Progenitor cell of endocrine pancreas (in vitro differentiated cells): ENCODE measurements around the gene AHDC1. TPM values are rescaled to one million over a fixed set of nuclear protein-coding genes. Genes with fewer than 3 reads are reported as not detected.
A peak's percentile ranks its signal among the peaks of the same experiment; 100 is the strongest.

ENCODE experiments used
- DNase-seq: peaks from one replicate; pipeline ENCODE4 v3.0.0; 2021; ENCODE audit warnings: low spot score; ENCODE audit not compliant: unreplicated experiment
- H3K27ac Mint-ChIP-seq: 2 replicates; pipeline ENCODE4 v1.8.0; 2021; ENCODE audit warnings: mild to moderate bottlenecking, moderate library complexity, mixed read lengths
- H3K27me3 Mint-ChIP-seq: 2 replicates; pipeline ENCODE4 v1.8.0; 2021; ENCODE audit warnings: mixed read lengths
- H3K36me3 Mint-ChIP-seq: 2 replicates; pipeline ENCODE4 v1.8.0; 2022; ENCODE audit warnings: mixed read lengths; ENCODE audit not compliant: insufficient read depth
- H3K4me1 Mint-ChIP-seq: 2 replicates; pipeline ENCODE4 v1.8.0; 2021; ENCODE audit warnings: low read depth, mixed read lengths
- H3K4me3 Mint-ChIP-seq: 2 replicates; pipeline ENCODE4 v1.8.0; 2021; ENCODE audit warnings: low read depth, mild to moderate bottlenecking, moderate library complexity, mixed read lengths
- H3K9me3 Mint-ChIP-seq: 2 replicates; pipeline ENCODE4 v1.8.0; 2021; ENCODE audit warnings: low read depth, mixed read lengths
- CTCF ChIP-seq: fragments of 200-600 bp; sonication (generic); IDR thresholded peaks from one replicate; pipeline ENCODE4 v1.5.0; 2021; ENCODE audit warnings: antibody characterized with exemption, mild to moderate bottlenecking; ENCODE audit not compliant: unreplicated experiment
- total RNA-seq: library from RNA; stranded (reverse); gene quantifications from 2 replicates; pipeline ENCODE4 v1.2.1, GENCODE V29; 2021

AHDC1 gene
- total RNA-seq, 1 donor from 2014 or later = 53.3 TPM

GRCh38 chr1:27574001-27574781, 29.8 kb downstream of the AHDC1 start:
- H3K27ac Mint-ChIP-seq = peak overlapping the region; percentile 32
- no peaks in the 10 kb centered on the region for H3K27me3 Mint-ChIP-seq
- no peaks in the 10 kb centered on the region for H3K9me3 Mint-ChIP-seq
- no peaks in the 10 kb centered on the region for H3K36me3 Mint-ChIP-seq
- H3K4me1 Mint-ChIP-seq = peaks cover 47% of the 10 kb centered on the region
- TF ChIP-seq CTCF = no peak
- no peak for DNase-seq
- H3K4me3 Mint-ChIP-seq = peak overlapping the region; percentile 14

GRCh38 chr1:27572679-27573426, 31.1 kb downstream of the AHDC1 start:
- no peaks in the 10 kb centered on the region for H3K9me3 Mint-ChIP-seq
- H3K27ac Mint-ChIP-seq = peak overlapping the region; percentile 96
- H3K4me3 Mint-ChIP-seq = peak overlapping the region; percentile 44
- no peak for TF ChIP-seq CTCF
- H3K4me1 Mint-ChIP-seq = peaks cover 54% of the 10 kb centered on the region
- no peaks in the 10 kb centered on the region for H3K27me3 Mint-ChIP-seq
- DNase-seq = no peak
- no peaks in the 10 kb centered on the region for H3K36me3 Mint-ChIP-seq

DNA sequence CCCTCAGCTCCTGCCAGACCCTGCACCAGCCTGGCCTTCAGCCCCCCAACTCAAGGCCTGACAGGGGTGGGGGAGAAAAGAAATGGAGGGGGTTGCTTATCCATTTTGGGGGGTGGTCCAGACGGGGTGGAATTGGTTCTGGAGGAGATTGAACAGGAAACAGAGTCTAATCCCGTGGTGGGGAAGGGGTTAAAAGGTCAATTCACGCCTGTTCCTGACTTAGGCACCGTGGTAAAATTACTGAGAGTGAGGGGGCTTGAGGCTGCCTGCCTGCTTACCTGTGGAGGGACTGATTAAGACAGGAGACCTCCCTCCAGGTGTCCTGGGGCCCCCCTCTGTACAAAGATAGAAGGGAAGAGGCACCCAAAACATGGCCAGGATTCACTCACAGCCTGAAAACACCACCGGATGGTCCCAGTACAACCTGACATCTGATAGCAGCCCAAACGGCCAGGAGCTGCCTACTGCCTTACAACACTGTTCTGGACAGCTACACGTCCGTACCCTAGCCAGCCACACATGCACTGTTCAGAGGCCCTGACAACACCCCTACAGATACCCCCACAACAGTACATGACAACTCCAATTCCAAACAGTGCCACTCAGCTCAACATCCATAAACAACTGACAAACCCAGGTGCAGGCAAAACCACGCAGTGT, 31.8 kb downstream of the AHDC1 start:
- H3K4me1 Mint-ChIP-seq = peaks cover 61% of the 10 kb centered on the region
- H3K27ac Mint-ChIP-seq = peak overlapping the region; percentile 96
- TF ChIP-seq CTCF = no peak
- peak overlapping the region; percentile 44 for H3K4me3 Mint-ChIP-seq
- no peaks in the 10 kb centered on the region for H3K27me3 Mint-ChIP-seq
- no peaks in the 10 kb centered on the region for H3K9me3 Mint-ChIP-seq
- no peaks in the 10 kb centered on the region for H3K36me3 Mint-ChIP-seq
- no peak for DNase-seq

GRCh38 chr1:27571439-27572018, 32.4 kb downstream of the AHDC1 start:
- no peak for TF ChIP-seq CTCF
- DNase-seq = peak; percentile 28
- Mint-ChIP-seq H3K9me3 (no peaks in the 10 kb centered on the region), H3K4me3 (peak overlapping the region; percentile 69), H3K27ac (peak overlapping the region; percentile 97), H3K36me3 (no peaks in the 10 kb centered on the region), H3K4me1 (peaks cover 66% of the 10 kb centered on the region), H3K27me3 (no peaks in the 10 kb centered on the region)

DNA sequence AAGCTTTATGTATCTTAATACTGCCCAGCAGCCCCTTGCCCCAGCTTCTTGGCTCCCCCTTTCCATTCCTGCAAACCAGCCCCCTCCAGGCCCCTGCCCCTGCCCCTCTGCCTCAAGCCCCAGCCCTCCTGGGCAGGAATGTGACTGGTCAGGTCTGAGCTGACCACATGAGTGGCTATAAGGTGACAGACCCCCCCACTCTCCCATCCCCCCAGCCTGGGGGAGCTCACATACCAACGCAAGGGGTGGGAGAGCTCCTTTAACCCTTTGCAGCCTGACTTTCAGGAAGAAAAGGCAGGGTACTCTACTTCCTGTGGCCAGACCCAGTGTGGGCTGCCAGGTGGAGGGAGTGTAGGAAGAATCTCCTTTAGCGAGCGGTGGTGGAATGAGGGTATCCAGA, 33.2 kb downstream of the AHDC1 start:
- H3K27ac Mint-ChIP-seq = peak overlapping the region; percentile 97
- peak; percentile 62 for DNase-seq
- no peaks in the 10 kb centered on the region for H3K9me3 Mint-ChIP-seq
- TF ChIP-seq CTCF = no peak
- H3K36me3 Mint-ChIP-seq = no peaks in the 10 kb centered on the region
- no peaks in the 10 kb centered on the region for H3K27me3 Mint-ChIP-seq
- peak overlapping the region; percentile 69 for H3K4me3 Mint-ChIP-seq
- H3K4me1 Mint-ChIP-seq = peaks cover 72% of the 10 kb centered on the region
